ENCODE data around the gene SYNE4.

DNA sequence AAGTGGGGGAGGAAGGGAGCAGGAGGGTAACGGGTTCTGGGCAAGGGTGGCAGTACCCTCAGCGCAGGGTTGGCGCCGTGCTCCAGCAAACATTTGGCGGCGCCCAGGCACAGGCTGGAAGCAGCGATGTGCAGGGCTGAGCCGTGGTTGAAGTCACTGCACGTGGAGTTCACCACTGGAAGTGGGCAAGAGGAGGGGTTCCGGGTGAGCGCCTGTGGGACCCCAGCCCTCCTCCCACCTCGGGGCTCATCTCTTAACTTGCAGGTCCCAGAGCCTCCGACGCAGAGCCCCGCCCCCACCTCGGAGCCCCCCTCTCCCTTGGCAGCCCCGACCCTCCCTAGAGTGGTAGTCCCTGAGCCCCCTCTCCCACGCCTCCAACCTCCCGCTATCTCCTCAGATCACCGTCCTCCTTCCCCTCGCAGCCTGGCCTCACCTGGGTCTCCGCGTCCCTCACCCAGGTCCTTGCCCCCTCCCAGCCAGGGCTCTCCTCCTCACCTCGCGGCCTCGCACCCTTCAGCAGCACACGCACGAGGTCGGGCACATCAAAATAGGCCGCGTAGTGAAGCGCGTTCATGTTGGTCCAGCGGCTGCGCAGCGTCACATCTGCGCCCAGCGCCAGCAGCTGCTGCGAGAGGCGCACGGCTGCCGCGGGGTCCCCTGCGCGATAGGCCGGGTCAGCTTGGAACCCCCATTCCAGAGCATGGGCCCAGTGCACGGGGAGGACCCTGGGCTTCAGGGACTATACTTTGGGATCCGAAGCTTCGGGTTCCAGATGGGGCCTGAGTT lies 17.7 kb upstream of the SYNE4 start:
- TF ChIP-seq RAD21 (conservative IDR thresholded peaks at IDR 0.05) (no peak), CTCF (IDR thresholded peaks at IDR 0.05; ENCODE audit: poor library complexity, severe bottlenecking) (no peak), POLR2AphosphoS5 (IDR thresholded peaks at IDR 0.05) (no peak), EP300 (conservative IDR thresholded peaks at IDR 0.05; ENCODE audit: poor library complexity, severe bottlenecking) (no peak), REST (IDR thresholded peaks at IDR 0.05; ENCODE audit: borderline replicate concordance) (no peak), EZH2 (IDR thresholded peaks at IDR 0.05; ENCODE audit: borderline replicate concordance, insufficient read depth, low read length, poor library complexity, severe bottlenecking) (no peak), TAF1 (IDR thresholded peaks at IDR 0.05; ENCODE audit: low read depth) (no peak), MXI1 (conservative IDR thresholded peaks at IDR 0.05; ENCODE audit: poor library complexity, severe bottlenecking) (no peak)

Measured in neural cell (in vitro differentiated cells).